Prostate gland (tissue), 2 donors: ENCODE data around the gene ADIPOQ. TPM values are rescaled to one million over a fixed set of nuclear protein-coding genes. Genes with fewer than 3 reads are reported as not detected.
"Not testable (repeated sequence)": the region's sequence is repeated elsewhere in the genome, so short reads cannot be mapped to it uniquely, and the experiment has no call there.

ENCODE experiments used
- DNase-seq: peaks from one replicate; pipeline ENCODE4 v3.0.0-alpha.2; 2019; ENCODE audit warnings: low spot score
- H3K27ac ChIP-seq, 2 donors: fragments of 200-600 bp; sonication (generic); 2 replicates each; pipeline ENCODE4 v1.5.1; 2017 to 2019
- H3K27me3 ChIP-seq: fragments of 200-600 bp; sonication (generic); replicated peaks from 2 replicates; pipeline ENCODE4 v1.5.1; 2019; ENCODE audit not compliant: insufficient read depth
- H3K36me3 ChIP-seq, 2 donors: fragments of 200-600 bp; sonication (generic); 1 replicate in 1 of 2; 2 replicates in 1 of 2; pipeline versions ENCODE4 v1.5.1 to v1.8.1; 2017 to 2019
- H3K4me1 ChIP-seq: fragments of 200-600 bp; sonication (generic); replicated peaks from 2 replicates; pipeline ENCODE4 v1.5.1; 2019
- H3K4me3 ChIP-seq, 2 donors: fragments of 200-600 bp; sonication (generic); 2 replicates each; pipeline ENCODE4 v1.5.1; 2017 to 2019
- H3K9me3 ChIP-seq: fragments of 200-600 bp; sonication (generic); 2 replicates; pipeline ENCODE4 v1.5.1; 2017
- POLR2A ChIP-seq: fragments of 450-650 bp; IDR thresholded peaks from one replicate; pipeline ENCODE4 v1.6.1; 2016; ENCODE audit warnings: antibody characterized with exemption, mild to moderate bottlenecking
- POLR2AphosphoS5 ChIP-seq: sonication (generic); formaldehyde crosslinking; IDR thresholded peaks from one replicate; pipeline ENCODE4 v1.6.1; 2017; ENCODE audit warnings: antibody characterized with exemption
- WGBS: methylation state at CpG from one replicate; pipeline ENCODE4 v1.1.5; 2018; 5-methylcytosine and 5-hydroxymethylcytosine counted together
- intact Hi-C: fragments of 100-400 bp; cut with DNase I; formaldehyde crosslinking; loops from one replicate; pipeline ENCODE4 v1.14.2; 2022
- total RNA-seq, 2 donors: library from RNA; depleted of rRNA; stranded (reverse); fragments of >200 nt; gene quantifications; one replicate each; pipeline ENCODE4 v1.1.0, GENCODE V29; 2016
- TF ChIP-seq, protein P1 (sequence below), 4 experiments: fragments of 200-600 bp in 2 of 4; fragments of 450-650 bp in 2 of 4; sonication (generic) in 2 of 4; IDR thresholded peaks; 1 replicate in 3 of 4; 2 replicates in 1 of 4; pipeline ENCODE4 v1.5.1; 2016 to 2019; ENCODE audit warnings: antibody characterized with exemption in 4 of 4, mild to moderate bottlenecking in 2 of 4, moderate library complexity in 2 of 4

ADIPOQ gene
- total RNA-seq, 2 donors from 2014 or later, result not detected

GRCh38 chr3:186901135-186901734, 58.7 kb downstream of the ADIPOQ start:
- Histone ChIP-seq H3K4me1 (no peaks in the 10 kb centered on the region), H3K4me3 (no peak overlapping the region), H3K27ac (no peak overlapping the region), H3K36me3 (no peaks in the 10 kb centered on the region), H3K9me3 (no peaks in the 10 kb centered on the region), H3K27me3 (no peaks in the 10 kb centered on the region)
- no peak for TF ChIP-seq POLR2AphosphoS5
- TF ChIP-seq, protein P1, sequence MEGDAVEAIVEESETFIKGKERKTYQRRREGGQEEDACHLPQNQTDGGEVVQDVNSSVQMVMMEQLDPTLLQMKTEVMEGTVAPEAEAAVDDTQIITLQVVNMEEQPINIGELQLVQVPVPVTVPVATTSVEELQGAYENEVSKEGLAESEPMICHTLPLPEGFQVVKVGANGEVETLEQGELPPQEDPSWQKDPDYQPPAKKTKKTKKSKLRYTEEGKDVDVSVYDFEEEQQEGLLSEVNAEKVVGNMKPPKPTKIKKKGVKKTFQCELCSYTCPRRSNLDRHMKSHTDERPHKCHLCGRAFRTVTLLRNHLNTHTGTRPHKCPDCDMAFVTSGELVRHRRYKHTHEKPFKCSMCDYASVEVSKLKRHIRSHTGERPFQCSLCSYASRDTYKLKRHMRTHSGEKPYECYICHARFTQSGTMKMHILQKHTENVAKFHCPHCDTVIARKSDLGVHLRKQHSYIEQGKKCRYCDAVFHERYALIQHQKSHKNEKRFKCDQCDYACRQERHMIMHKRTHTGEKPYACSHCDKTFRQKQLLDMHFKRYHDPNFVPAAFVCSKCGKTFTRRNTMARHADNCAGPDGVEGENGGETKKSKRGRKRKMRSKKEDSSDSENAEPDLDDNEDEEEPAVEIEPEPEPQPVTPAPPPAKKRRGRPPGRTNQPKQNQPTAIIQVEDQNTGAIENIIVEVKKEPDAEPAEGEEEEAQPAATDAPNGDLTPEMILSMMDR (IDR thresholded peaks at IDR 0.05), result no peak
- TF ChIP-seq POLR2A, result no peak
- intact Hi-C loops, result no loop called here
- DNase-seq, result no peak
- WGBS, result 91% methylated on average over 1 of the region's 1 CpG

DNA sequence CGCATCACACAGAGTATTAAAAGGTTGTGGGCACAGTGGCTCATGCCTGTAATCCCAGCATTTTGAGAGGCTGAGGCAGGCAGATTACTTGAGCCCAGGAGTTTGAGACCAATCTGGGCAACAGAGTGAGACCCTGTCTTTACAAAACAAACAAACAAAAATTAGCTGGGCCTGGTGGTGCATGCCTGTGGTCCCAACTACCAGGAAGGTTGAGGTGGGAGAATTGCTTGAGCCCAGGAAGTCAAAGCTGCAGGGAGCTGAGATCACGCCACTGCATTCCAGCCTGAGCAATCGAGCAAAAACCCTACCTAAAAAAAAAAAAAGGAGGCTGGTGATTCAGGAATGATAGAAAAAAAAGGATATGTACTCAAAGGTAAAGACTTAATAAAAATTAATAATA, 59.6 kb downstream of the ADIPOQ start:
- Histone ChIP-seq H3K27me3 (no peaks in the 10 kb centered on the region), H3K27ac (no peak overlapping the region), H3K4me1 (no peaks in the 10 kb centered on the region), H3K36me3 (no peaks in the 10 kb centered on the region), H3K4me3 (no peak overlapping the region), H3K9me3 (no peaks in the 10 kb centered on the region)
- DNase-seq, result no peak
- no peak for TF ChIP-seq POLR2A
- TF ChIP-seq, protein P1 (IDR thresholded peaks at IDR 0.05), result no peak
- 70% methylated on average over 3 of the region's 3 CpGs for WGBS
- intact Hi-C loops, result no loop called here

- Histone ChIP-seq H3K36me3 (no peaks in the 10 kb centered on the region), H3K9me3 (no peaks in the 10 kb centered on the region), H3K4me1 (no peaks in the 10 kb centered on the region), H3K27ac (no peak overlapping the region), H3K27me3 (no peaks in the 10 kb centered on the region), H3K4me3 (no peak overlapping the region)
- DNase-seq, result no peak
- intact Hi-C loops, result no loop called here
- 94% methylated on average over 2 of the region's 2 CpGs for WGBS
- TF ChIP-seq POLR2AphosphoS5 (no peak), POLR2A (no peak)
- TF ChIP-seq, protein P1 (IDR thresholded peaks at IDR 0.05), result no peak
Observed at GRCh38 chr3:186902713-186903112, 60.2 kb downstream of the ADIPOQ start.

DNA sequence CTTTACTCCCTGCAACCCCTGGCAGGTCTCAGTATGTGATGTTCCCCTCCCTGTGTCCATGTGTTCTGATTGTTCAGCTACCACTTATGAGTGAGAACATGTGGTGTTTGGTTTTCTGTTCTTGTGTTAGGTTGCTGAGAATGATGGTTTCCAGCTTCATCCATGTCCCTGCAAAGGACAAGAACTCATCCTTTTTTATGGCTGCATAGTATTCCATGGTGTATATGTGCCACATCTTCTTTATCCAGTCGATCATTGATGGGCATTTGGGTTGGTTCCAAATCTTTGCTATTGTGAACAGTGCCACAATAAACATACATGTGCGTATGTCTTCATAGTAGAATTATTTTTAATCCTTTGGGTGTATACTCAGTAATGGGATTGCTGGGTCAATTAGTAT, 61.2 kb downstream of the ADIPOQ start:
- H3K9me3 ChIP-seq, intact Hi-C loops: not testable (repeated sequence)
- WGBS, result 61% methylated on average over 2 of the region's 2 CpGs

GRCh38 chr3:186907075-186907474, 64.6 kb downstream of the ADIPOQ start:
- WGBS, result 65% methylated on average over 3 of the region's 3 CpGs
- intact Hi-C loops, result not testable (repeated sequence)

More for the DNA sequence above, 61.2 kb downstream of the ADIPOQ start:
- not testable (repeated sequence) for H3K27me3 ChIP-seq, H3K36me3 ChIP-seq, H3K4me1 ChIP-seq, H3K27ac ChIP-seq, H3K4me3 ChIP-seq, DNase-seq

More at GRCh38 chr3:186907075-186907474, 64.6 kb downstream of the ADIPOQ start:
- DNase-seq, H3K9me3 ChIP-seq, H3K27me3 ChIP-seq, H3K36me3 ChIP-seq, H3K4me1 ChIP-seq, H3K4me3 ChIP-seq, H3K27ac ChIP-seq: not testable (repeated sequence)

Other genes starting within 250 kb of the ADIPOQ start
- not detected for gene AHSG, start 229.7 kb upstream of the ADIPOQ start, total RNA-seq
- gene FETUB, start 202.3 kb upstream of the ADIPOQ start, total RNA-seq, result not detected
- gene HRG, start 176.7 kb upstream of the ADIPOQ start, total RNA-seq, result not detected
- gene KNG1, start 125.4 kb upstream of the ADIPOQ start, total RNA-seq, result under 1 TPM in 1 of 2 donors, not detected in 1; 0.91 TPM
- gene EIF4A2, start 59.1 kb upstream of the ADIPOQ start, total RNA-seq, result 100 to 1,000 TPM; 291 to 402 TPM
- 10 to 100 TPM; 13.6 to 17.3 TPM for gene RFC4, start 36.2 kb upstream of the ADIPOQ start, total RNA-seq
- gene ST6GAL1, start 87.8 kb downstream of the ADIPOQ start, total RNA-seq, result 100 to 1,000 TPM; 101 to 225 TPM